Ectodermal cell (in vitro differentiated cells): Measurements from ENCODE around the gene WEE2.
"Not testable (repeated sequence)": the region's sequence is repeated elsewhere in the genome, so short reads cannot be mapped to it uniquely, and the experiment has no call there.

Experiments
- H3K27ac ChIP-seq: 2 replicates; pipeline ENCODE4 v1.7.0; 2013; ENCODE audit warnings: mild to moderate bottlenecking, low read depth, low read length; ENCODE audit not compliant: insufficient read depth, poor library complexity, severe bottlenecking
- H3K27me3 ChIP-seq: 2 replicates; pipeline ENCODE4 v1.7.0; 2013; ENCODE audit warnings: mild to moderate bottlenecking, low read length; ENCODE audit not compliant: insufficient read depth, control insufficient read depth, poor library complexity, severe bottlenecking
- H3K36me3 ChIP-seq: one replicate; pipeline ENCODE4 v1.7.0; 2013; ENCODE audit warnings: low read length; ENCODE audit not compliant: control insufficient read depth, insufficient read depth
- H3K4me1 ChIP-seq: one replicate; pipeline ENCODE4 v1.7.0; 2013; ENCODE audit warnings: low read length; ENCODE audit not compliant: control insufficient read depth, insufficient read depth
- H3K4me3 ChIP-seq: 2 replicates; pipeline ENCODE4 v1.7.0; 2013; ENCODE audit warnings: low read depth, low read length, control low read depth; ENCODE audit not compliant: insufficient read depth
- H3K9me3 ChIP-seq: 2 replicates; pipeline ENCODE4 v1.7.0; 2013; ENCODE audit warnings: mild to moderate bottlenecking, low read length, moderate library complexity; ENCODE audit not compliant: control insufficient read depth
- WGBS, 2 experiments: methylation state at CpG; one replicate each; pipeline ENCODE4 v1.1.7; 2013; ENCODE audit warnings: missing lambda C conversion rate in 2 of 2; 5-methylcytosine and 5-hydroxymethylcytosine counted together

WEE2 gene

DNA sequence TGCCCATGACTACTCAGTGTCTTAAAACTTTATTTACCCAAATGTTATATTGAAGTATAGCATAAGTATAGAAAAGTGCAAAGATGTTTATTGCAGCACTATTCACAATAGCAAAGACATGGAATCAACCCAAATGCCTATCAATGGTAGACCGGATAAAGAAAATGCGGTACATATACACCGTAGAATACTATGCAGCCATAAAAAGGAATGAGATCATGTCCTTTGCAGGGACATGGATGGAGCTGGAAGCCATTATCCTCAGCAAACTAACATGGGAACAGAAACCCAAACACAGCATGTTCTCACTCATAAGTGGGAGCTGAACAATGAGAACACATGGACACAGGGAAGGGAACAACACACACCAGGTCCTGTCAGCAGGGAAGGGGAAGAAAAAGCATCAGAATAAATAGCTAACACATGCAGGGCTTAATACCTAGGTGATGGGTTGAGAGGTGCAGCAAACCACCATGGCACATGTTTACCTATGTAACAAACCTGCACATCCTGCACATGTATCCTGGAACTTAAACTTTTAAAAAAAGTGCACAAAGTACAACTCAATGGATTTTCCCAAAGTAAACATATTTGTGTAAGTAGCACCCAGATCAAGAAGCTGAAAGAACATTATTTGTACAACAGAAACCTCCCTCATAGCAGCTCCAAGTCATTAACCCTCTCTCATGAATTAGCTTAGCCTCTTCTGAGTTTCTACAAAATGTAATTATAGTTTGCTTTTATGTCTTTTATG is 18.9 kb upstream of the WEE2 start:
- WGBS, 2 experiments: 93 to 99% methylated on average over 3 of the region's 3 CpGs
- H3K4me1 ChIP-seq: not testable (repeated sequence)

DNA sequence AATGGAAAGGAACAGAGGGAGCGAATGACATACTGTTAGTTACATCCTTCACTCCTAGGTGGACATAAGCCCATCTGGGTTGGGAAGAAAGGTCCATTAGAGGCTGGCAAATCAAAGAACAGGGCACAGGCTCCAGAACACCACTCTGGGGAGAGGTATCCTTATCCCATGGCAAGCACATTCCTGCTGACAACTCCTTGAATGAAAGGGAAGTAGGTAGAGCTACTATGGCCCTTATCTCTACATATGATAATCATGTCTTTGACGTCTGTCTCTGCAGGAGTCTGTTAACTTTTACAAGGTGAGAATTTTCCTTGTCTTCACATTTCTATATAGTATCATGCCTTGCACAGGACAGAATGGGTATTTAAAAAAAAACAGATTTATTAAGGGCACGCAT is 16.6 kb upstream of the WEE2 start:
- Histone ChIP-seq H3K27me3 (no peaks in the 10 kb centered on the region), H3K4me3 (no peak overlapping the region), H3K27ac (no peak overlapping the region), H3K9me3 (no peaks in the 10 kb centered on the region), H3K4me1 (no peaks in the 10 kb centered on the region), H3K36me3 (no peaks in the 10 kb centered on the region)
- 69 to 73% methylated on average over 2 of the region's 3 CpGs for WGBS, 2 experiments

More for the DNA sequence above, 18.9 kb upstream of the WEE2 start:
- not testable (repeated sequence) for H3K36me3 ChIP-seq, H3K27me3 ChIP-seq, H3K9me3 ChIP-seq, H3K4me3 ChIP-seq, H3K27ac ChIP-seq

DNA sequence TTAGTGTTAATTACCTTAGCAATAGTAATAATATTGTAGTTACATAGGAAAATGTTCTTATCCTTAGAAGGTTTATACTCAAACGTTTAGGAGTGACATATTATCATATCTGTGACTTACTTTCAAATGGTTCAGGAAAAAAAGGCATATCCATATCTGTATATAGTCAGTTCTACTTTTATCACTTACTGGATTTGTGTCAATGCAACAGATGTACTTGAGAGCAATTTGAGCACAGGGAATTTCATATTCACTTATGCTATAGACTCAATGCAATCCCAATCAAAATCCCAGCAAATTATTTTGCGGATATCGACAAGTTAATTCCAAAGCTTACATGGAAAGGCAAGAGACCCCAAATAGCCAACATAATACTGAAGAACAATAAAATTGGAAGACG is 16.2 kb upstream of the WEE2 start:
- WGBS, 2 experiments: 95 to 100% methylated on average over 3 of the region's 4 CpGs

DNA sequence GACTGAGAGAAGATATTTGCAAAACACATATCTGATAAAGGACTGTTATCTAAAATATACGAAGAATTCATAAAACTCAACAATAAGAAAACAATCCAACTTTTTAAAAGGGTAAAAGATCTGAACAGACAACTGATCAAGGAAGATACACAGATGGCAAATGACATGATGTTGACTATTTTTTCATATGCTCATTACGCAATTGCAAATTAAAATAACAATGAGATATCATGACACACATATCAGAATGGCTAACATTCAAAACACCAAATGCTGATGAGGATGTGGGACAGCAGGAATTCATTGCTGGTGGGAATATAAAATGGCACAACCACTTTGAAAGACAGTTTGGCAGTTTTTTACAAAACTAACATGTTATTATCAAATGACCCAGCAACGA is 15.1 kb upstream of the WEE2 start:
- no peak overlapping the region for H3K4me3 ChIP-seq
- H3K9me3 ChIP-seq: no peaks in the 10 kb centered on the region
- no peaks in the 10 kb centered on the region for H3K27me3 ChIP-seq
- no peaks in the 10 kb centered on the region for H3K4me1 ChIP-seq
- H3K36me3 ChIP-seq: no peaks in the 10 kb centered on the region
- H3K27ac ChIP-seq: no peak overlapping the region
- WGBS, 2 experiments: 96 to 97% methylated on average over 2 to 3 of the region's 3 CpGs

More for the DNA sequence above, 16.2 kb upstream of the WEE2 start:
- Histone ChIP-seq H3K36me3 (no peaks in the 10 kb centered on the region), H3K27ac (no peak overlapping the region), H3K4me1 (no peaks in the 10 kb centered on the region), H3K27me3 (no peaks in the 10 kb centered on the region), H3K9me3 (no peaks in the 10 kb centered on the region), H3K4me3 (no peak overlapping the region)

DNA sequence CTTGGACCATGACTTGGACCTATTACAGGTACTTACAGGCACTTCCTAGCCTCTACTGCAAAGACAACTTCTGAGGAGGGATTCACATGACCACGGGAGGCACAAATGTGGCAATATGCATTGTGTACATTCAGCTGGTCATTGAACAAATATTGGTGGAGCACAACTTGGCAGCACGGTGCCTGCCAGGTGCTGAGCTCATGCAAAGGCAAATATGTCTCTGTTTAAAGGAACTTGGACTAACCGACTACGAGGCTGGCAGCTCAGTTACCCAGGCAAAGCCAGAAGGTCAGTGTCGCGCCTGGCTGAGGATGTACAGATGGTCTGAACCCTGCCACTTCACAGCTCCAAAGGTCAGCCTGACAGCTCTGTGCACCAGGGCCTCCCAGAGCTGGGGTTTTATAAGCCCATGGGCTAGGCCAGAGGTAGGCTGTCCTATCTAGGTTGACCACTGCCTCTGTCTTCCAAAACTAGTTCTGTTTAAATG is 12.3 kb upstream of the WEE2 start:
- Histone ChIP-seq H3K4me3 (no peak overlapping the region), H3K4me1 (no peaks in the 10 kb centered on the region), H3K36me3 (no peaks in the 10 kb centered on the region), H3K27ac (no peak overlapping the region), H3K27me3 (peaks cover 5% of the 10 kb centered on the region), H3K9me3 (no peaks in the 10 kb centered on the region)
- 91 to 92% methylated on average over 6 of the region's 6 CpGs for WGBS, 2 experiments

DNA sequence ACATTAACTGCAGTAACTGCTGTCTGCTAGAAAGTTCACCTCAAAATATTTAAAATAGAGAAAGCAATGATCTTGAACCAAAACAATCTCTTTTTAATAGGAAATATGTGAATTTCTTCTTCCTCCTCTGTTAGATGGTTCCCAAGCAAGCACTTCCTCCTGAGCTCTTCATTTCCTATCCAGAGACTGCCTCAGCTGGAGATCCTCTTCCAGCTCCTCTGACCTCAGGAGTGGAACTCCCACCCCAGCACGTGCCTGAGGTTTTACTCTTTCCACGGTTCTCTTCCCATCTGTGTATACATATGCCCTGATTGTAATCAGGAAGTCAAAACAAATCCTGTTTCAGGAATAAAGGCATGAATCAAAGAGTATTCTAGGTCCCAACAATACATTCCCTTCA is 11.8 kb upstream of the WEE2 start:
- Histone ChIP-seq H3K4me1 (no peaks in the 10 kb centered on the region), H3K27me3 (peaks cover 8% of the 10 kb centered on the region), H3K9me3 (no peaks in the 10 kb centered on the region), H3K27ac (no peak overlapping the region), H3K4me3 (no peak overlapping the region), H3K36me3 (no peaks in the 10 kb centered on the region)
- WGBS, 2 experiments: 78 to 90% methylated on average over 2 of the region's 2 CpGs

DNA sequence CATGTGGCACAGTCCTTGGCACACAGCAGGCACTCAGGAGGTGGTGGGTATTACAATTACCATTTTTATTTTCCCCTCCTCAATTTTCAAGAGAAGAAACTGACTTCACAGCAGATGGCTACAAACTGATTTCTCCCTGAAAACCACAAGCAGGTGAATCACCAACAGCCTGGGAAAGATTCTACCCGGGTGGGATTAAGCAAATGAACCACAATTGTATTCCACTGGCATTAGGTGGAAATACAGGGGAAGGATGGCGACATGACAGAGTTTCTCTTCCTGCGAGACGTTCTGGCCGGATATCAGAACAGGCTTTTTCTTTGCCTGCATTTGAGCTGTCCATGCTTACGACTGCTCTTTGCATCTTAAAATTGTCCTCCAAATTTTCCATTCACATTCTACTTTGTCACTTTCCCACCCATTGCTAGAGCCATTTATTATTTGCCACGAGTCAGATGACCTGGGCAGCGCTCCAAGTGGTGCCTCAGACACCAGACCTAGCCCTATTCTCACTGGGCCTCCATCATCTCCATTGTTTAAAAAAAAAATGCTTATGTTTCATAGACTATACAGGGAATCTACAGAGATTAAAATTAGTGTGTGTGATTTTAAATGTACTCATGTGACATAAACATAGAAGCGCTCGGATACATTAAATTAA is 10.8 kb upstream of the WEE2 start:
- Histone ChIP-seq H3K27me3 (peaks cover 11% of the 10 kb centered on the region), H3K27ac (no peak overlapping the region), H3K4me1 (no peaks in the 10 kb centered on the region), H3K9me3 (no peaks in the 10 kb centered on the region), H3K36me3 (no peaks in the 10 kb centered on the region), H3K4me3 (no peak overlapping the region)
- WGBS, 2 experiments: 86 to 88% methylated on average over 10 of the region's 10 CpGs

DNA sequence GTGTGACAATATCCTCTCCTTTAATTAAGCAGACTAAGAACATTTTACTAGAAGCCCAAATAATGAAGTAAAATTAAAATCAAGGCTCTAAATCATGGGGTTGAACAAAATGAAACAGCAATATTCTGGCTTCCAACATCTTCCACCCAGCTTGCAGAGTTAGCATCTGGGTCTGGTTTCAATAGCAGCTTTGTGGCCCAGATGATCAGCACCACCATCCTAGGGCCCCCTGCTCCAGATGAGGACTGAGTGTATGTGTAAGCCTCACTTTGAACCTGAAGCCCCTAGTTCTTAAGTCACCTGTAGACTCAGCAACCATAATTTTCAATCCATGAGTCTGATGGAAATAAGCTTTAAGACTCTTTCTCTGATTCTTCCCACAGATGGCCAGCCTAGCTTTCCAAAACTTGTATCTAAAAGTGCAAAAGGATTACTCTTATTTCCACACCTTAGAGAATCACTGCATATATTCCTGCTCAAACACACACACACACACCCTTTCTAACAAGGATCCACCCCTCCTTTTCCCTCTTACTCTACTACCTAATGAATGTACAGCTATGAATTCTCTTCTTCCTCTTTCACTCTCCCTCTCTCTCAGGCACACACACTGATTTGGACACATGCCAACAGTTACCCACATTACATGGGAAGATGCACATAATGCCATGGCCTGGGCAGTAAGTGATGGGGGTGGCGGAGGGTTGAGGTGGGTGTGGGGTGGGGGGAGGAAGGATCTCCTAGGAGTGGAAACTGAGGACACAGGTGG is 9.7 kb upstream of the WEE2 start:
- Histone ChIP-seq H3K27me3 (peaks cover 22% of the 10 kb centered on the region), H3K4me3 (no peak overlapping the region), H3K4me1 (no peaks in the 10 kb centered on the region), H3K27ac (no peak overlapping the region), H3K36me3 (no peaks in the 10 kb centered on the region), H3K9me3 (no peaks in the 10 kb centered on the region)
- 89 to 94% methylated on average over 1 of the region's 1 CpG for WGBS, 2 experiments

DNA sequence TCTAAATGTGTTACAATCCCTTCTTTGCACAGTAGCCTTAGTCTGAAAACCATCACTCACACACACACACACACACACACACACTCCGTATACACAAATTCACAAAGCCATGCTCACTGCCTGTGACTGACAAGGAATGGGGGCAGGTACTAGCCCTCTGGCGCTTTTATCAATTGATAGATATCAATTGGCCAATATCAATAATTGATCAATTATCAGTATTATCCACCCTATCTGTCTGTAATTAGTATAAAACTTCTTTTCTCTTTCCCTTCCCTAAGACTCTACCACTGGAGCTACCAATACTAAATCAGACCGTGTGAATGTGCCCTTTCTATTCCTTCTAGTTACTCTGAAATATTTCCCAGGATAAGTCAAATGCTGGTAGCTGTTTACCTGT is 8.3 kb upstream of the WEE2 start:
- WGBS, 2 experiments: 74 to 86% methylated on average over 2 to 3 of the region's 3 CpGs
- no peak overlapping the region for H3K4me3 ChIP-seq
- peaks cover 4% of the 10 kb centered on the region for H3K4me1 ChIP-seq

DNA sequence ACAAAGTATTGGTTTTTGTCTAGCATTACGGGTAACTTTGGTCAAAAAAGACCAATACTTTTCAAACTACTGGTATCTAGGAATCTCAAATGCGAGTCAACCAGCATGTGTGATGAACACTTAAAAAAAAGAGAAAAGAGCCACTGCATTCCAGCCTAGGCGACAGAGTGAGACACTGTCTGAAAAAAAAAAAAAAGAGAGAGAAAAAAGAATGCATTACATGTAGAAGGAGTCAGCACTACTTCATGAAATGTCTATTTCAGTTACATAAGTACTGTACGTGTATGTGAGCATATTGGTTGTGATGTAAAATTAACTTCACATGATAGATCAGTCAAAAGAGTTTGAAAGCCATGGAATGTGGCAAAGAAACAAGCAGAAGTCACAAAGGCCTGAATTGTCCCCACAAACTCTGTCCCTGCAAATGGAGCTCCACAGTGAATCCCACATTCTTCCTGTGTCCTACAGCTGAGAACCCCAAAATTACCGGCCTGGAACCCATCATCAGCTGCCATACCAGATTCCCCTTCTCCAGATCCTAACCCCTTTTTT is 7.8 kb upstream of the WEE2 start:
- Histone ChIP-seq H3K36me3 (no peaks in the 10 kb centered on the region), H3K27ac (no peak overlapping the region), H3K4me3 (peak overlapping the region; percentile 72), H3K4me1 (peaks cover 4% of the 10 kb centered on the region), H3K9me3 (no peaks in the 10 kb centered on the region), H3K27me3 (peaks cover 35% of the 10 kb centered on the region)
- WGBS, 2 experiments: 81 to 82% methylated on average over 5 of the region's 5 CpGs

More for the DNA sequence above, 8.3 kb upstream of the WEE2 start:
- Histone ChIP-seq H3K27me3 (peaks cover 35% of the 10 kb centered on the region), H3K36me3 (no peaks in the 10 kb centered on the region), H3K9me3 (no peaks in the 10 kb centered on the region), H3K27ac (no peak overlapping the region)
